OCI-LY7 (cell line): Measurements from ENCODE around the gene RETREG1. TPM values are rescaled to one million over a fixed set of nuclear protein-coding genes. Genes with fewer than 3 reads are reported as not detected.

ENCODE experiments used
- BruUV-seq: library from RNA; stranded (reverse); fragments of 400-500 nt; replicated peaks from 2 replicates; lab custom pipeline; 2021; lab: Mats Ljungman, UMichigan
- CTCF ChIA-PET: fragments of 300-600 bp; sonication (Branson Sonifier 250); formaldehyde crosslinking; loops from one replicate; lab custom pipeline; 2022; ENCODE audit warnings: antibody characterized with exemption; ENCODE audit not compliant: unreplicated experiment; lab: Charles Lee
- POLR2A ChIA-PET: fragments of 300-600 bp; sonication (Branson Sonifier 250); formaldehyde crosslinking; loops from one replicate; lab custom pipeline; 2022; ENCODE audit warnings: antibody characterized with exemption; lab: Charles Lee
- DNase-seq: peaks from one replicate; pipeline ENCODE4 v3.0.0-alpha.2; 2015; ENCODE audit warnings: low spot score
- H2AFZ ChIP-seq: fragments of 200-600 bp; sonication (generic), shearing (Covaris generic); 2 replicates; pipeline ENCODE4 v1.6.1; 2014; ENCODE audit warnings: mild to moderate bottlenecking, antibody characterized with exemption, low read length, moderate library complexity
- H3K27ac ChIP-seq: fragments of 200-600 bp; sonication (generic); 2 replicates; pipeline ENCODE4 v1.5.1; 2014; ENCODE audit warnings: mixed run types, low read depth, mild to moderate bottlenecking, moderate library complexity, low read length, inconsistent platforms; ENCODE audit not compliant: poor library complexity, severe bottlenecking
- H3K36me3 ChIP-seq: fragments of 200-600 bp; sonication (generic); 2 replicates; pipeline ENCODE4 v1.6.1; 2014; ENCODE audit warnings: mild to moderate bottlenecking, antibody characterized with exemption, low read length, moderate library complexity, mixed read lengths; ENCODE audit not compliant: insufficient read depth
- H3K4me1 ChIP-seq: fragments of 200-600 bp; sonication (generic); 2 replicates; pipeline ENCODE4 v1.5.1; 2014; ENCODE audit warnings: mild to moderate bottlenecking, low read length; ENCODE audit not compliant: insufficient read depth, poor library complexity, severe bottlenecking
- H3K4me2 ChIP-seq: fragments of 200-600 bp; sonication (generic); 2 replicates; pipeline ENCODE4 v1.6.1; 2014; ENCODE audit warnings: mild to moderate bottlenecking, low read length
- H3K4me3 ChIP-seq: fragments of 200-600 bp; sonication (generic); 2 replicates; pipeline ENCODE4 v1.5.1; 2014; ENCODE audit warnings: mild to moderate bottlenecking, low read depth, low read length; ENCODE audit not compliant: poor library complexity, severe bottlenecking
- H3K79me2 ChIP-seq: fragments of 200-600 bp; sonication (generic); 2 replicates; pipeline ENCODE4 v1.6.1; 2016; ENCODE audit warnings: low read depth, mild to moderate bottlenecking, low read length, moderate library complexity, mixed read lengths; ENCODE audit not compliant: insufficient read depth
- H3K9me2 ChIP-seq: fragments of 200-600 bp; sonication (generic); 2 replicates; pipeline ENCODE4 v1.6.1; 2016; ENCODE audit warnings: mild to moderate bottlenecking, low read length, mixed read lengths; ENCODE audit not compliant: insufficient read depth
- H3K9me3 ChIP-seq: fragments of 200-600 bp; sonication (generic); 2 replicates; pipeline ENCODE4 v1.6.1; 2014; ENCODE audit warnings: mild to moderate bottlenecking, mixed run types, low read length, mixed read lengths
- H4K20me1 ChIP-seq: fragments of 200-600 bp; sonication (generic); 2 replicates; pipeline ENCODE4 v1.6.1; 2014; ENCODE audit warnings: mild to moderate bottlenecking, antibody characterized with exemption, low read length, moderate library complexity, mixed read lengths; ENCODE audit not compliant: insufficient read depth
- EZH2phosphoT487 ChIP-seq: fragments of 200-600 bp; sonication (generic); IDR thresholded peaks from 2 replicates; pipeline ENCODE4 v1.6.1; 2018; ENCODE audit warnings: low read depth, borderline replicate concordance, mild to moderate bottlenecking, mixed run types, antibody characterized with exemption, low read length, moderate library complexity, mixed read lengths
- intact Hi-C: fragments of 100-400 bp; cut with micrococcal nuclease; formaldehyde crosslinking; loops from one replicate; pipeline ENCODE4 v1.10.0; 2022; ENCODE audit not compliant: unreplicated experiment
- total RNA-seq, 2 experiments: library from RNA; depleted of rRNA in 1 of 2; stranded (reverse); fragments of >200 nt in 1 of 2; shearing (Covaris generic) in 1 of 2; gene quantifications; 2 replicates each; pipeline ENCODE4 v1.2.3, GENCODE V29; 2014 to 2022
- TF ChIP-seq, protein P1 (sequence below): fragments of 200-600 bp; sonication (generic); conservative IDR thresholded peaks from 2 replicates; pipeline ENCODE4 v1.5.1; 2014; ENCODE audit warnings: mild to moderate bottlenecking, antibody characterized with exemption, low read length, moderate library complexity, mixed read lengths

RETREG1 gene
- total RNA-seq, 2 experiments from 2014 or later: 2.4 to 2.6 TPM

DNA sequence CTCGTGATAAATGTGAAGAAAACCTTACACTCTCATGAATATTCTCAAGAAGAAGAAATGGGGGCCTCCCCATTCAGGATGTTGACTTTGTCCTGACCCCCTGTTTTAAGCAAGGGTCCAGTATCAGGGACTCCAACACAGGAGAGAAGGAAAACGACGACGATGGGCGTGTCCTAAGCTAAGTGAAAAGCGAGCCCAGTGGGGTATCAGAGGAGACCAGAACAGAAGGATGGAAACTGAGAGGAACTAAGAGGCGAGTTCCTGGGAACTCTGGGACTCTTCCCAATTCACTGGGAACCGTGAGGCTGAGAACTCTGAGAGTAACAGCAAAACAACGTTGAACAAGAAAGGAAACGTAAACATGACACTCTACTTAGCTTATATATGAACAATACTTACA, 14.6 kb downstream of the RETREG1 start:
- Histone ChIP-seq H3K36me3 (no peaks in the 10 kb centered on the region), H3K4me2 (no peak overlapping the region), H2AFZ (no peak overlapping the region), H3K27ac (no peak overlapping the region), H3K9me2 (no peaks in the 10 kb centered on the region), H3K4me1 (no peaks in the 10 kb centered on the region), H4K20me1 (no peaks in the 10 kb centered on the region), H3K79me2 (no peaks in the 10 kb centered on the region), H3K4me3 (no peak overlapping the region), H3K9me3 (no peaks in the 10 kb centered on the region)
- intact Hi-C loops: no loop called here
- no TSS peak for BruUV-seq
- ChIA-PET POLR2A (no interaction called here), CTCF (no interaction called here)
- DNase-seq: no peak
- TF ChIP-seq EZH2phosphoT487: no peak
- TF ChIP-seq, protein P1, sequence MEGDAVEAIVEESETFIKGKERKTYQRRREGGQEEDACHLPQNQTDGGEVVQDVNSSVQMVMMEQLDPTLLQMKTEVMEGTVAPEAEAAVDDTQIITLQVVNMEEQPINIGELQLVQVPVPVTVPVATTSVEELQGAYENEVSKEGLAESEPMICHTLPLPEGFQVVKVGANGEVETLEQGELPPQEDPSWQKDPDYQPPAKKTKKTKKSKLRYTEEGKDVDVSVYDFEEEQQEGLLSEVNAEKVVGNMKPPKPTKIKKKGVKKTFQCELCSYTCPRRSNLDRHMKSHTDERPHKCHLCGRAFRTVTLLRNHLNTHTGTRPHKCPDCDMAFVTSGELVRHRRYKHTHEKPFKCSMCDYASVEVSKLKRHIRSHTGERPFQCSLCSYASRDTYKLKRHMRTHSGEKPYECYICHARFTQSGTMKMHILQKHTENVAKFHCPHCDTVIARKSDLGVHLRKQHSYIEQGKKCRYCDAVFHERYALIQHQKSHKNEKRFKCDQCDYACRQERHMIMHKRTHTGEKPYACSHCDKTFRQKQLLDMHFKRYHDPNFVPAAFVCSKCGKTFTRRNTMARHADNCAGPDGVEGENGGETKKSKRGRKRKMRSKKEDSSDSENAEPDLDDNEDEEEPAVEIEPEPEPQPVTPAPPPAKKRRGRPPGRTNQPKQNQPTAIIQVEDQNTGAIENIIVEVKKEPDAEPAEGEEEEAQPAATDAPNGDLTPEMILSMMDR: no peak

- no peak overlapping the region for H3K27ac ChIP-seq
- no peaks in the 10 kb centered on the region for H3K36me3 ChIP-seq
- no peaks in the 10 kb centered on the region for H4K20me1 ChIP-seq
- ChIA-PET CTCF (no interaction called here), POLR2A (no interaction called here)
- TF ChIP-seq, protein P1: no peak
- TF ChIP-seq EZH2phosphoT487: no peak
- H3K4me1 ChIP-seq: no peaks in the 10 kb centered on the region
- no peaks in the 10 kb centered on the region for H3K79me2 ChIP-seq
- BruUV-seq: no TSS peak
- no peak overlapping the region for H3K4me3 ChIP-seq
- no peaks in the 10 kb centered on the region for H3K9me2 ChIP-seq
- H2AFZ ChIP-seq: no peak overlapping the region
- intact Hi-C loops: no loop called here
- no peaks in the 10 kb centered on the region for H3K9me3 ChIP-seq
- DNase-seq: no peak
- no peak overlapping the region for H3K4me2 ChIP-seq
Observed at GRCh38 chr5:16600946-16601345, 15.9 kb downstream of the RETREG1 start.

DNA sequence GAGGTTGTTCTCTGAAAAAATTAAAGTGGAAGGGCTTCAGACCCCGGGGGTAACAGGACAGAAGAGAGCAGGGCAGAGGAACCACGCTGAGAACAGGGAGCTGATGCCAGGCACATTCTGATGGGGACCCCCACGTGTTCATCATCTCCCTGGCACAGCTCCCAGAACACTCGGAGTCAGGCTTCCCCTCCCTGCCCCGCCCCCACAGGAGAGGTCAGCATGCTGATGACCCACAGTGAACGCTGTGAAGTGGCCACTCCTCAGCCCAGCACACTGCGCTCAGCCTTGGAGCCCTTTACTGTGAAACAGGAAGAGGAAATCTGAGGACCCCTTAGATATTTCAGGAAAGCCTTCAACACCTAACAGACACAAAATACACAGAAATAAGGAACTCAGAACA, 16.4 kb downstream of the RETREG1 start:
- no peaks in the 10 kb centered on the region for H3K4me1 ChIP-seq
- H2AFZ ChIP-seq: no peak overlapping the region
- intact Hi-C loops: no loop called here
- H3K79me2 ChIP-seq: no peaks in the 10 kb centered on the region
- ChIA-PET POLR2A (no interaction called here), CTCF (no interaction called here)
- no peaks in the 10 kb centered on the region for H3K36me3 ChIP-seq
- H3K4me3 ChIP-seq: no peak overlapping the region
- TF ChIP-seq, protein P1: no peak
- TF ChIP-seq EZH2phosphoT487: no peak
- no peak overlapping the region for H3K27ac ChIP-seq
- H3K9me2 ChIP-seq: no peaks in the 10 kb centered on the region
- no peaks in the 10 kb centered on the region for H3K9me3 ChIP-seq
- no peak for DNase-seq
- no peak overlapping the region for H3K4me2 ChIP-seq
- no peaks in the 10 kb centered on the region for H4K20me1 ChIP-seq
- BruUV-seq: no TSS peak
